Loucy (cell line): ENCODE results near the gene ADAMTS12.

Experiments
- CTCF ChIP-seq: fragments of 200-600 bp; sonication (generic); conservative IDR thresholded peaks from 2 replicates; pipeline ENCODE4 v1.5.1; 2014; ENCODE audit warnings: mild to moderate bottlenecking, antibody characterized with exemption, low read length
- EZH2phosphoT487 ChIP-seq: fragments of 200-600 bp; IDR thresholded peaks from 2 replicates; pipeline ENCODE4 v1.6.1; 2018; ENCODE audit warnings: antibody characterized with exemption, mild to moderate bottlenecking, moderate library complexity, borderline replicate concordance

- TF ChIP-seq CTCF (no peak), EZH2phosphoT487 (no peak)
Observed at GRCh38 chr5:33857037-33857436, 34.8 kb downstream of the ADAMTS12 start.
